PC-9 (cell line): Measurements from ENCODE around the gene SEMA5A.

Source experiments
- CTCF ChIP-seq: fragments of 200-600 bp; sonication (generic); conservative IDR thresholded peaks from 2 replicates; pipeline ENCODE4 v1.6.1; 2017; ENCODE audit warnings: mixed run types, antibody characterized with exemption, mild to moderate bottlenecking, moderate library complexity
- EZH2 ChIP-seq: fragments of 200-600 bp; sonication (generic); IDR thresholded peaks from 2 replicates; pipeline ENCODE4 v1.8.0; 2017; ENCODE audit warnings: antibody characterized with exemption, low read depth

- TF ChIP-seq CTCF = no peak
- no peak for TF ChIP-seq EZH2
Observed at GRCh38 chr5:9020996-9021395, 524.9 kb downstream of the SEMA5A start.
